ENCODE results near the gene STARD8.

STARD8 gene

GRCh38 chrX:68693481-68694434 is 46.3 kb downstream of the STARD8 start:
- Histone ChIP-seq H3K27ac (ENCODE audit: low read length) (no peak overlapping the region), H3K4me1 (ENCODE audit: control insufficient read depth, low read depth, low read length) (peaks cover 11% of the 10 kb centered on the region), H3K27me3 (ENCODE audit: control insufficient read depth, insufficient read depth, low read length) (peaks cover 8% of the 10 kb centered on the region), H3K9ac (ENCODE audit: low read length) (no peak overlapping the region), H3K4me3 (ENCODE audit: low read length) (peak overlapping the region; percentile 56), H3K36me3 (ENCODE audit: control insufficient read depth, low read depth, low read length) (no peaks in the 10 kb centered on the region), H3K9me3 (ENCODE audit: control insufficient read depth, low read depth, low read length) (peaks cover 12% of the 10 kb centered on the region)

GRCh38 chrX:68694435-68695205 is 47.2 kb downstream of the STARD8 start:
- no peak overlapping the region for H3K9ac ChIP-seq (ENCODE audit: low read length)
- peaks cover 12% of the 10 kb centered on the region for H3K9me3 ChIP-seq (ENCODE audit: control insufficient read depth, low read depth, low read length)
- no peaks in the 10 kb centered on the region for H3K36me3 ChIP-seq (ENCODE audit: control insufficient read depth, low read depth, low read length)
- H3K27ac ChIP-seq (ENCODE audit: low read length): no peak overlapping the region
- peaks cover 8% of the 10 kb centered on the region for H3K27me3 ChIP-seq (ENCODE audit: control insufficient read depth, insufficient read depth, low read length)
- H3K4me3 ChIP-seq (ENCODE audit: low read length): peak overlapping the region; percentile 56
- peaks cover 11% of the 10 kb centered on the region for H3K4me1 ChIP-seq (ENCODE audit: control insufficient read depth, low read depth, low read length)

- Histone ChIP-seq H3K4me3 (ENCODE audit: low read length) (no peak overlapping the region), H3K36me3 (ENCODE audit: control insufficient read depth, low read depth, low read length) (no peaks in the 10 kb centered on the region), H3K4me1 (ENCODE audit: control insufficient read depth, low read depth, low read length) (peaks cover 11% of the 10 kb centered on the region), H3K9ac (ENCODE audit: low read length) (no peak overlapping the region), H3K27ac (ENCODE audit: low read length) (no peak overlapping the region), H3K9me3 (ENCODE audit: control insufficient read depth, low read depth, low read length) (peaks cover 12% of the 10 kb centered on the region), H3K27me3 (ENCODE audit: control insufficient read depth, insufficient read depth, low read length) (peaks cover 8% of the 10 kb centered on the region)
Observed at GRCh38 chrX:68695206-68695845, 47.9 kb downstream of the STARD8 start.

GRCh38 chrX:68696267-68696990 is 49.0 kb downstream of the STARD8 start:
- Histone ChIP-seq H3K36me3 (ENCODE audit: control insufficient read depth, low read depth, low read length) (no peaks in the 10 kb centered on the region), H3K27ac (ENCODE audit: low read length) (no peak overlapping the region), H3K27me3 (ENCODE audit: control insufficient read depth, insufficient read depth, low read length) (peaks cover 8% of the 10 kb centered on the region), H3K4me1 (ENCODE audit: control insufficient read depth, low read depth, low read length) (peaks cover 11% of the 10 kb centered on the region), H3K4me3 (ENCODE audit: low read length) (no peak overlapping the region), H3K9me3 (ENCODE audit: control insufficient read depth, low read depth, low read length) (peaks cover 7% of the 10 kb centered on the region), H3K9ac (ENCODE audit: low read length) (no peak overlapping the region)

GRCh38 chrX:68697036-68697435 is 49.6 kb downstream of the STARD8 start:
- no peak overlapping the region for H3K4me3 ChIP-seq (ENCODE audit: low read length)
- H3K9me3 ChIP-seq (ENCODE audit: control insufficient read depth, low read depth, low read length): peaks cover 7% of the 10 kb centered on the region
- peaks cover 11% of the 10 kb centered on the region for H3K4me1 ChIP-seq (ENCODE audit: control insufficient read depth, low read depth, low read length)
- H3K27ac ChIP-seq (ENCODE audit: low read length): no peak overlapping the region
- peaks cover 8% of the 10 kb centered on the region for H3K27me3 ChIP-seq (ENCODE audit: control insufficient read depth, insufficient read depth, low read length)
- no peaks in the 10 kb centered on the region for H3K36me3 ChIP-seq (ENCODE audit: control insufficient read depth, low read depth, low read length)
- no peak overlapping the region for H3K9ac ChIP-seq (ENCODE audit: low read length)

- Histone ChIP-seq H3K9me3 (ENCODE audit: control insufficient read depth, low read depth, low read length) (peaks cover 6% of the 10 kb centered on the region), H3K4me1 (ENCODE audit: control insufficient read depth, low read depth, low read length) (peaks cover 11% of the 10 kb centered on the region), H3K36me3 (ENCODE audit: control insufficient read depth, low read depth, low read length) (no peaks in the 10 kb centered on the region), H3K4me3 (ENCODE audit: low read length) (no peak overlapping the region), H3K9ac (ENCODE audit: low read length) (no peak overlapping the region), H3K27me3 (ENCODE audit: control insufficient read depth, insufficient read depth, low read length) (peaks cover 8% of the 10 kb centered on the region), H3K27ac (ENCODE audit: low read length) (no peak overlapping the region)
Observed at GRCh38 chrX:68697465-68698125, 50.1 kb downstream of the STARD8 start.

- H3K9ac ChIP-seq (ENCODE audit: low read length): no peak overlapping the region
- no peak overlapping the region for H3K4me3 ChIP-seq (ENCODE audit: low read length)
- H3K27me3 ChIP-seq (ENCODE audit: control insufficient read depth, insufficient read depth, low read length): peaks cover 8% of the 10 kb centered on the region
- peaks cover 8% of the 10 kb centered on the region for H3K4me1 ChIP-seq (ENCODE audit: control insufficient read depth, low read depth, low read length)
- peaks cover 3% of the 10 kb centered on the region for H3K9me3 ChIP-seq (ENCODE audit: control insufficient read depth, low read depth, low read length)
- H3K27ac ChIP-seq (ENCODE audit: low read length): no peak overlapping the region
- H3K36me3 ChIP-seq (ENCODE audit: control insufficient read depth, low read depth, low read length): no peaks in the 10 kb centered on the region
Observed at GRCh38 chrX:68698942-68699341, 51.5 kb downstream of the STARD8 start.

GRCh38 chrX:68699960-68700746 is 52.7 kb downstream of the STARD8 start:
- Histone ChIP-seq H3K36me3 (ENCODE audit: control insufficient read depth, low read depth, low read length) (no peaks in the 10 kb centered on the region), H3K27me3 (ENCODE audit: control insufficient read depth, insufficient read depth, low read length) (no peaks in the 10 kb centered on the region), H3K9ac (ENCODE audit: low read length) (no peak overlapping the region), H3K4me3 (ENCODE audit: low read length) (no peak overlapping the region), H3K4me1 (ENCODE audit: control insufficient read depth, low read depth, low read length) (peaks cover 4% of the 10 kb centered on the region), H3K27ac (ENCODE audit: low read length) (no peak overlapping the region), H3K9me3 (ENCODE audit: control insufficient read depth, low read depth, low read length) (peaks cover 3% of the 10 kb centered on the region)

GRCh38 chrX:68703369-68703768 is 55.9 kb downstream of the STARD8 start:
- Histone ChIP-seq H3K36me3 (ENCODE audit: control insufficient read depth, low read depth, low read length) (no peaks in the 10 kb centered on the region), H3K9me3 (ENCODE audit: control insufficient read depth, low read depth, low read length) (peaks cover 3% of the 10 kb centered on the region), H3K4me3 (ENCODE audit: low read length) (no peak overlapping the region), H3K9ac (ENCODE audit: low read length) (no peak overlapping the region), H3K4me1 (ENCODE audit: control insufficient read depth, low read depth, low read length) (no peaks in the 10 kb centered on the region), H3K27ac (ENCODE audit: low read length) (no peak overlapping the region), H3K27me3 (ENCODE audit: control insufficient read depth, insufficient read depth, low read length) (no peaks in the 10 kb centered on the region)

- Histone ChIP-seq H3K27ac (ENCODE audit: low read length) (no peak overlapping the region), H3K4me3 (ENCODE audit: low read length) (no peak overlapping the region), H3K9ac (ENCODE audit: low read length) (no peak overlapping the region), H3K4me1 (ENCODE audit: control insufficient read depth, low read depth, low read length) (no peaks in the 10 kb centered on the region), H3K36me3 (ENCODE audit: control insufficient read depth, low read depth, low read length) (no peaks in the 10 kb centered on the region), H3K27me3 (ENCODE audit: control insufficient read depth, insufficient read depth, low read length) (no peaks in the 10 kb centered on the region), H3K9me3 (ENCODE audit: control insufficient read depth, low read depth, low read length) (peaks cover 3% of the 10 kb centered on the region)
Observed at GRCh38 chrX:68703846-68704245, 56.4 kb downstream of the STARD8 start.

Measured in iPS-18a (cell line).